KMS-11 (cell line): ENCODE results near the gene IRF4.

Experiments used
- H2AFZ ChIP-seq: fragments of 200-600 bp; sonication (generic); 2 replicates; pipeline ENCODE4 v1.6.1; 2016; ENCODE audit warnings: antibody characterized with exemption, mixed run types, low read depth
- H3K27ac ChIP-seq: fragments of 200-600 bp; sonication (generic); 2 replicates; pipeline ENCODE4 v1.6.1; 2016; ENCODE audit warnings: mild to moderate bottlenecking, mixed run types
- H3K27me3 ChIP-seq: fragments of 200-600 bp; sonication (generic); 2 replicates; pipeline ENCODE4 v1.6.1; 2017; ENCODE audit warnings: mild to moderate bottlenecking, low read depth, mixed run types, moderate library complexity; ENCODE audit not compliant: insufficient read depth
- H3K36me3 ChIP-seq: fragments of 200-600 bp; sonication (generic); 2 replicates; pipeline ENCODE4 v1.6.1; 2017; ENCODE audit warnings: mild to moderate bottlenecking, mixed run types; ENCODE audit not compliant: insufficient read depth
- H3K4me1 ChIP-seq: fragments of 200-600 bp; sonication (generic); 2 replicates; pipeline ENCODE4 v1.6.1; 2016; ENCODE audit warnings: mild to moderate bottlenecking, low read depth, mixed run types; ENCODE audit not compliant: poor library complexity, severe bottlenecking
- H3K4me2 ChIP-seq: fragments of 200-600 bp; sonication (generic); 2 replicates; pipeline ENCODE4 v1.7.0; 2016; ENCODE audit warnings: mild to moderate bottlenecking, mixed run types
- H3K4me3 ChIP-seq: fragments of 200-600 bp; sonication (generic); IDR thresholded peaks from 2 replicates; pipeline ENCODE4 v1.6.1; 2017; ENCODE audit warnings: low read depth, low read length, mixed read lengths; ENCODE audit not compliant: insufficient read depth
- H3K79me2 ChIP-seq: fragments of 200-600 bp; sonication (generic); 2 replicates; pipeline ENCODE4 v1.6.1; 2016; ENCODE audit warnings: low read depth, mixed run types; ENCODE audit not compliant: insufficient read depth
- H3K9ac ChIP-seq: fragments of 200-600 bp; sonication (generic); 2 replicates; pipeline ENCODE4 v1.6.1; 2016; ENCODE audit warnings: mild to moderate bottlenecking, mixed run types
- H4K20me1 ChIP-seq: fragments of 200-600 bp; sonication (generic); 2 replicates; pipeline ENCODE4 v1.6.1; 2016; ENCODE audit warnings: mild to moderate bottlenecking, mixed run types; ENCODE audit not compliant: insufficient read depth
- TF ChIP-seq, protein P1 (sequence below): fragments of 200-600 bp; sonication (generic); conservative IDR thresholded peaks from 2 replicates; pipeline ENCODE4 v1.6.1; 2017; ENCODE audit warnings: low read depth, mild to moderate bottlenecking, antibody characterized with exemption, low read length, moderate library complexity, mixed read lengths

Gene IRF4

GRCh38 chr6:448296-449056, 56.9 kb downstream of the IRF4 start:
- TF ChIP-seq, protein P1, sequence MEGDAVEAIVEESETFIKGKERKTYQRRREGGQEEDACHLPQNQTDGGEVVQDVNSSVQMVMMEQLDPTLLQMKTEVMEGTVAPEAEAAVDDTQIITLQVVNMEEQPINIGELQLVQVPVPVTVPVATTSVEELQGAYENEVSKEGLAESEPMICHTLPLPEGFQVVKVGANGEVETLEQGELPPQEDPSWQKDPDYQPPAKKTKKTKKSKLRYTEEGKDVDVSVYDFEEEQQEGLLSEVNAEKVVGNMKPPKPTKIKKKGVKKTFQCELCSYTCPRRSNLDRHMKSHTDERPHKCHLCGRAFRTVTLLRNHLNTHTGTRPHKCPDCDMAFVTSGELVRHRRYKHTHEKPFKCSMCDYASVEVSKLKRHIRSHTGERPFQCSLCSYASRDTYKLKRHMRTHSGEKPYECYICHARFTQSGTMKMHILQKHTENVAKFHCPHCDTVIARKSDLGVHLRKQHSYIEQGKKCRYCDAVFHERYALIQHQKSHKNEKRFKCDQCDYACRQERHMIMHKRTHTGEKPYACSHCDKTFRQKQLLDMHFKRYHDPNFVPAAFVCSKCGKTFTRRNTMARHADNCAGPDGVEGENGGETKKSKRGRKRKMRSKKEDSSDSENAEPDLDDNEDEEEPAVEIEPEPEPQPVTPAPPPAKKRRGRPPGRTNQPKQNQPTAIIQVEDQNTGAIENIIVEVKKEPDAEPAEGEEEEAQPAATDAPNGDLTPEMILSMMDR = no peak
- Histone ChIP-seq H4K20me1 (no peaks in the 10 kb centered on the region), H3K4me1 (no peaks in the 10 kb centered on the region), H2AFZ (no peak overlapping the region), H3K36me3 (no peaks in the 10 kb centered on the region), H3K79me2 (no peaks in the 10 kb centered on the region), H3K27me3 (no peaks in the 10 kb centered on the region), H3K4me3 (no peak overlapping the region), H3K4me2 (no peak overlapping the region), H3K9ac (no peak overlapping the region), H3K27ac (no peak overlapping the region)

GRCh38 chr6:449057-449430, 57.5 kb downstream of the IRF4 start:
- Histone ChIP-seq H3K27ac (no peak overlapping the region), H4K20me1 (no peaks in the 10 kb centered on the region), H3K9ac (no peak overlapping the region), H3K4me2 (no peak overlapping the region), H3K36me3 (no peaks in the 10 kb centered on the region), H3K27me3 (no peaks in the 10 kb centered on the region), H2AFZ (no peak overlapping the region), H3K4me3 (no peak overlapping the region), H3K79me2 (no peaks in the 10 kb centered on the region), H3K4me1 (no peaks in the 10 kb centered on the region)
- TF ChIP-seq, protein P1 = no peak

GRCh38 chr6:449486-450419, 58.2 kb downstream of the IRF4 start:
- H3K4me3 ChIP-seq = no peak overlapping the region
- no peaks in the 10 kb centered on the region for H3K79me2 ChIP-seq
- H4K20me1 ChIP-seq = no peaks in the 10 kb centered on the region
- H2AFZ ChIP-seq = no peak overlapping the region
- no peaks in the 10 kb centered on the region for H3K27me3 ChIP-seq
- TF ChIP-seq, protein P1 = no peak
- H3K4me1 ChIP-seq = no peaks in the 10 kb centered on the region
- no peak overlapping the region for H3K9ac ChIP-seq
- H3K36me3 ChIP-seq = no peaks in the 10 kb centered on the region
- H3K4me2 ChIP-seq = no peak overlapping the region
- H3K27ac ChIP-seq = no peak overlapping the region

GRCh38 chr6:451336-451735, 59.8 kb downstream of the IRF4 start:
- no peaks in the 10 kb centered on the region for H3K27me3 ChIP-seq
- no peak overlapping the region for H3K27ac ChIP-seq
- H2AFZ ChIP-seq = no peak overlapping the region
- H3K9ac ChIP-seq = no peak overlapping the region
- no peaks in the 10 kb centered on the region for H3K4me1 ChIP-seq
- no peaks in the 10 kb centered on the region for H3K36me3 ChIP-seq
- H3K79me2 ChIP-seq = no peaks in the 10 kb centered on the region
- H3K4me3 ChIP-seq = no peak overlapping the region
- TF ChIP-seq, protein P1 = no peak
- no peaks in the 10 kb centered on the region for H4K20me1 ChIP-seq
- H3K4me2 ChIP-seq = no peak overlapping the region
